Measurements from ENCODE around the gene QKI.
"Not testable (repeated sequence)": the region's sequence is repeated elsewhere in the genome, so short reads cannot be mapped to it uniquely, and the experiment has no call there.

The QKI gene

DNA sequence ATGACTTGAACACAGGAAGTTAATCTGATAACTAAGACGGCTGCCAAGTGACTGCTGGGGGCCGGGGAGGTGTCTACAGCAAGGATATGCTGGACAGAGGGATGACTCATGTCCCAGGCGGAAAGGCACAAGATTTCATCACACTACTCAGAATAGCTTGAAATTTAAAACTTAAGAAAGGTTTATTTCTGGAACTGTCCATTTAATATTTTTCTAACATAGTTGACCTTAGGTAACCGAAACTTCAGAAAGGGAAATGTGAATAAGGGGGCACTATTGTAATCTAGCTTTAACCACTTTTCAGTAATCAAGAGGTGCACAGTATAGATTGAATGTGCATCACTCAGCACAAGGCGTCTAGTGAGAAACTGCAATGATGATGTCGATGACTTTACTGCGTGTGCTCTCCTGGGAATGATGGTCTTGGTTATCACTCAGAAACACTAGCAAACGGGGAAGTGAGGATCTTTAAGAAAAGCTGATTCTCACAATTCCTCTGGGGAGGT is 171.5 kb downstream of the QKI start:
- FAIRE-seq = no peak

- no peak for FAIRE-seq
Measured at GRCh38 chr6:163586888-163587287, 172.4 kb downstream of the QKI start.

GRCh38 chr6:163588220-163588919 is 173.9 kb downstream of the QKI start:
- FAIRE-seq = no peak

- FAIRE-seq = no peak
Measured at GRCh38 chr6:163589387-163589786, 174.9 kb downstream of the QKI start.

GRCh38 chr6:163590132-163590531 is 175.6 kb downstream of the QKI start:
- FAIRE-seq = not testable (repeated sequence)

DNA sequence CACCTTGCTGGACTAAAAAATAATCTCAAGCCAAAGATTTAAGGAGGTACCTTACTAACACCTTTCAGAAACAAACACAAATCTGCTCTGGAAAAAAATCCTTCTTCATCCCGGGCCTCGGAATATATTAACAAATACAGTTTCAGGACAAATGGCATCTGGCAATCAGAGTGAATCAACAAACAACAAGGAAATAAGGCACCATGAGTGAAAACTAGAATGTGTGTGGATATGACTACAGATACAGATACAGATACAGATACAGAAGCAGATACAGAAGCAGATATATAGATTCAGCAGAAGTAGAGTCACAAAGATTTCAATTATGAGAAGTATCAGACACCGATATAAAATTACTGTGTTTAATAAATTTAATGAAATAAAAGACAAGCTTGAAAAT is 178.4 kb downstream of the QKI start:
- no peak for FAIRE-seq

DNA sequence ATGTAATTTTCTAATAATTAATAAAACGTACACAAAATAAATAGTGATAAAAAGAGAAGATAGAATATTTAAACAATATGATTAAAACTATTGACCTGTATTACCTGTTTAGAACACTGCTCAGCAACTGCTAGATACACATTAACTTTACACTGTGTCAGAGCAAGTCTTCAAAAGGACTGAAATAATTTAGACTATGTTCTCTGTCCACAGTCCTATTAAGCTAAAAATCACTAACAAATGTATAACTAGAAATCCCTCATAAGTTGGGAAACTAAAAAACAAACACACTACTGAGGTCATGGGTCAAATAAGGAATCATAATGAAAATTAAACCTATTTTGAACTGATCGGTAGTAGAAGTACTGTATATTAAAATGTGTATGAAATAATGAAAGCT is 181.7 kb downstream of the QKI start:
- FAIRE-seq = no peak

GRCh38 chr6:163599136-163599535 is 184.6 kb downstream of the QKI start:
- no peak for FAIRE-seq

DNA sequence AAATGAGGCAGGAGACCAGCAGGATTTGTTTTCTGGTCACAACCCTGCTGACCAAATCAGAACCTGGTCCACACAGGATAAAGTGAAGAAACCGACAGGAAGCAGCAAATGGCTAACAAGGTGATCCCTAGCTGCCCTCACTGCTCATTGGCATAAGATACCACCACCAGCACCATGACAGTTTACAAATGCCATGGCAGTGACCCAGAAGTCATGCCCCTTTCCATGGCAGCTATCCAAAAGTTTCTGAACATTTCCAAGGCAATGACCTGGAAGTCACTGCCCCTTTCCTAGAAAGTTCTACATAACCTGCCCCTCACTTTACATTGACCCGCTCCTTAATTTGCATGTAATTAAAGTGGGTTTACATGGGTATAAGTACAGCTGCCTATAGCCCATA is 185.2 kb downstream of the QKI start:
- FAIRE-seq = no peak

GRCh38 chr6:163600331-163600730 is 185.8 kb downstream of the QKI start:
- FAIRE-seq = no peak

- FAIRE-seq = no peak
Measured at GRCh38 chr6:163600781-163601180, 186.3 kb downstream of the QKI start.

GRCh38 chr6:163602851-163603250 is 188.3 kb downstream of the QKI start:
- no peak for FAIRE-seq

- FAIRE-seq = no peak
Measured at GRCh38 chr6:163603395-163603794, 188.9 kb downstream of the QKI start.

DNA sequence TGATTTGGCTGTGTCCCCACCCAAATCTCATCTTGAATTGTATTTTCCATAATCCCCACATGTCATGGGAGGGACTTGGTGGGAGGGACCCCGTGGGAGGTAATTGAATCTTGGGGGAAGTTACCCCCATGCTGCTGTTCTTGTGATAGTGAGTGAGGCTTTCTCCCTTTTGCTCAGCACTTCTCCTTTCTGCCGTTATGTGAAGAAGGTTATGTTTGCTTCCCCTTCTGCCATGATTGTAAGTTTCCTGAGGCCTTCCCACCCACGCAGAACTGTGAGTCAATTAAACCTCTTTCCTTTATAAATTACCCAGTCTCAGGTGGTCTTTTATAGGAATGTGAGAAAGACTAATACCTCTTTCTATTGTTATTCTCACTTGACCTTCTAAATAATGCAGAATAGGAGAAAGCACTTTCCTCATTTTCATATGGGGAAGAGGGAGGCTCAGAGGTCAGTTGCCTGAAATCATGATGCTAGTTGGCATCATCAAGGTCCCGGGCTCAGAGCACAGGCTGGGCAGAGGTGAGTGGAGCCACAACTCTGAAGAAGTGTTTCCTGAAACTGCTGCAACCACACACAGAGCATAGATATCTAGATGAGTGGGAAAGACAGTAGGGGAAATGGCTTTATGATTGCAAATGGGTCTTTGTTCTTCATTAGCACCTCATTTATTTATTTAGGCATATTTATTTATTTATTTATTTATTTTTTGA is 191.0 kb downstream of the QKI start:
- FAIRE-seq = no peak

DNA sequence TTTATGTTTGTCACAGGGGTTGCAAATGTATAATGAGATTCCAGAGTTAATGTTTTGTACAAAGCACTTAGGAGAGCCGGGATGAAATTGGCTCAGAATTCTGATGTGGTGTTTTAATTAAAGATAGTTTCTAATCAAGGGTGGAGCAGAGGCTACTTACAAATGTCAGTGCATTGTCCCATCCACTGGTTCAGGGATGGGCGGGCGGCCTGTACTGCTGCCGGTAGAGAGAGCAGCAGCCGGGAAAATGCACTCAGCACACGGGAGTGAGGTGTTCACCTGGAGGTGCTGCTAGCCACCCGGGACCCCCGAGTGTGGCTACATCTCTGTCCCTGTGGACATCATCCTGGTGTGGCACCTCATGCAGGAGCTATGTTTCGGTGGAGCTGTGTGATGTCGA is 193.3 kb downstream of the QKI start:
- FAIRE-seq = no peak

- no peak for FAIRE-seq
Measured at GRCh38 chr6:163608204-163608644, 193.7 kb downstream of the QKI start.

- no peak for FAIRE-seq
Measured at GRCh38 chr6:163612200-163612599, 197.7 kb downstream of the QKI start.

- FAIRE-seq = no peak
Measured at GRCh38 chr6:163613025-163613424, 198.5 kb downstream of the QKI start.

- no peak for FAIRE-seq
Measured at GRCh38 chr6:163613668-163614067, 199.2 kb downstream of the QKI start.

- no peak for FAIRE-seq
Measured at GRCh38 chr6:163616452-163616851, 201.9 kb downstream of the QKI start.

DNA sequence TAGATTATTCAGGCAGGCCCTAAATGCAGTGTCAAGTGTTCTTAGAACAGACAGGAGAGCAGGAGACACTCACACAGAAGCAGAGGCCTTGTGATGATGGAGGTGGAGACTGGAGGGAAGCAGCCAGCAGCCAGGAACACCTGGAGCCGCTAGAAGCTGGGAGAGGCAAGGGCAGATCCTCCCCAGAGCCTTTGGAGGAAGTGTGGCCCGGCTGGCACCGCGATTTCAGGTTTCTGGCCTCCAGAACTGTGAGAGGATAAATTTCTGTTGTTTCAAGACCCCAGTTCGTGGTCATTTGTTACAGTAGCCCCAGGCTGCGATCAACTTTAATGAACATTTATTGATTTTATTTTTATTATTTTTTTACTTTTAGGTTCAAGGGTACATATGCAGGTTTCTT is 203.0 kb downstream of the QKI start:
- FAIRE-seq = no peak

DNA sequence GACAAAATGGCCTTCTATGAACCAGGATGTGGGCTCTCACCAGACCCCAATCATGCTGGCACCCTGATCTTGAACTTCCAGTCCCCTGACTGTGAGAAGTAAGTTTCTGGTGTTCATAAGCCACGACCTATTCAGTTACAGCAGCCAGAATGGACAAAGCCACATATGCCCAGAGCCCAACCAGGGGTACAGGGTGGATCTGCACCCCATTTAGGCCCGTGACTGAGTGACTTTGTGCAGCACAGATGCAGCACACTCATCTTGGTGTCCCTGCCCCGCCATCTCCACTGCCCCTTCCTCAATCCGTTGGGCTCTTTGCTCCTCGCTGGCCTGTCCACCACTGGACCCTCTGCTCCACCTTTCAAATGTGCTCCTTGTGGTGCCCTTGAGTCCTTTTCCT is 205.6 kb downstream of the QKI start:
- no peak for FAIRE-seq

- FAIRE-seq = no peak
Measured at GRCh38 chr6:163620670-163621330, 206.3 kb downstream of the QKI start.

- no peak for FAIRE-seq
Measured at GRCh38 chr6:163625265-163625664, 210.7 kb downstream of the QKI start.
